Inferior parietal cortex (tissue), 1 donor: ENCODE measurements around the gene C4orf51.

ENCODE experiments used
- DNase-seq: peaks from one replicate; pipeline ENCODE4 v3.0.0-alpha.2; 2016; ENCODE audit errors: extremely low spot score

Gene C4orf51

GRCh38 chr4:145709843-145710242 is 29.9 kb downstream of the C4orf51 start:
- no peak for DNase-seq

GRCh38 chr4:145716200-145716599 is 36.3 kb downstream of the C4orf51 start:
- no peak for DNase-seq

- DNase-seq, result no peak
Measured at GRCh38 chr4:145716661-145717200, 36.8 kb downstream of the C4orf51 start.

- DNase-seq, result no peak
Measured at GRCh38 chr4:145719752-145720624, 40.0 kb downstream of the C4orf51 start.

GRCh38 chr4:145720656-145721055 is 40.7 kb downstream of the C4orf51 start:
- no peak for DNase-seq

GRCh38 chr4:145722561-145722960 is 42.6 kb downstream of the C4orf51 start:
- DNase-seq, result no peak

GRCh38 chr4:145723336-145723735 is 43.4 kb downstream of the C4orf51 start:
- DNase-seq, result no peak

GRCh38 chr4:145730026-145730425 is 50.1 kb downstream of the C4orf51 start:
- no peak for DNase-seq

GRCh38 chr4:145731028-145731427 is 51.1 kb downstream of the C4orf51 start:
- DNase-seq, result no peak

- DNase-seq, result no peak
Measured at GRCh38 chr4:145732001-145732815, 52.3 kb downstream of the C4orf51 start.

GRCh38 chr4:145732895-145733880 is 53.2 kb downstream of the C4orf51 start:
- peak; percentile 81 for DNase-seq

GRCh38 chr4:145734031-145734430 is 54.1 kb downstream of the C4orf51 start:
- DNase-seq, result no peak

- DNase-seq, result no peak
Measured at GRCh38 chr4:145734576-145735346, 54.8 kb downstream of the C4orf51 start.

- DNase-seq, result no peak
Measured at GRCh38 chr4:145735347-145735675, 55.4 kb downstream of the C4orf51 start.

GRCh38 chr4:145735827-145736226 is 55.9 kb downstream of the C4orf51 start:
- no peak for DNase-seq

- DNase-seq, result no peak
Measured at GRCh38 chr4:145736241-145736831, 56.4 kb downstream of the C4orf51 start.

- DNase-seq, result no peak
Measured at GRCh38 chr4:145739845-145740244, 59.9 kb downstream of the C4orf51 start.

GRCh38 chr4:145740806-145741205 is 60.9 kb downstream of the C4orf51 start:
- no peak for DNase-seq

GRCh38 chr4:145743641-145744040 is 63.7 kb downstream of the C4orf51 start:
- no peak for DNase-seq

GRCh38 chr4:145755802-145756201 is 75.9 kb downstream of the C4orf51 start:
- DNase-seq, result peak; percentile 48
